HG02588 (cell line): ENCODE data around the gene GNGT2.

ENCODE experiments used
- ATAC-seq: cut with Tn5 transposase; IDR thresholded peaks from one replicate; pipeline ENCODE4 v1.9.1; 2021; ENCODE audit warnings: mild to moderate bottlenecking, moderate library complexity; ENCODE audit not compliant: unreplicated experiment

GNGT2 gene

DNA sequence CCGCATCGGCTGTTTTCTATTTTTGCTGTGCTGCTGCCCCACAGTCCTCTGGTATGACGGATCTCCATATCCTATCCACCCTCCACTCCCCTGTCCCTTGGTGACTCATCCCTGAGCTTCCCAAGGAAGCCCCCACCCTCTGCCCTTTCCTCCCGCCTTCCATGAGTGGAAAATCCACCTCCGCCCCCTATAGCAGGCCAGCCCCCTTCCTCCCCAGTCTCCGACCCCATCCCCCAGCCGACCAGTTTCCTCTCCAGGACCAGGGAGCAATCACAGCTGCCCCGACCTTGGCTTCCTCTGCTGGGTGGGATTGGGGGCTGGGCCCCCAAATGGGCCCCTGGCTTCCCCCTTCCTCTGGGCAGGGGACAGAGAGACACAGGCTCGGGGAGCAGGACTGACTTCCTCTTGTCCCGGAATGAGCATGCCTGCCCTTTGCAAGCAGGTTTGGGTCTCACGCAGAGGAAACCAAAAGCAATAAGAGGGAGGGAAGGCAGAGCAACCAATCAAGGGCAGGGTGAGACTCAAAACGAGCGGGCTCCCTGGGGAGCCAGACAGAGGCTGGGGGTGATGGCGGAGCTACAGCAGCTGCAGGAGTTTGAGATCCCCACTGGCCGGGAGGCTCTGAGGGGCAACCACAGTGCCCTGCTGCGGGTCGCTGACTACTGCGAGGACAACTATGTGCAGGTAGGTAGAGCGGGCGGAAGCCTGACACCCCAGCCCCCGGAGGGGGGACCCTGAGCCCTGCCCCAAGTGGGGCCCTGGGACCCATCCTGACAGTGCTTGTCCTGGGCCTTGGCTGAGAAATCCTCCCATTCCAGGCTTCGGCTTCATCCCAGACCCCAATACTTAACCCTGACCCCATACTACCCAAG, at the start of gene GNGT2, which contains the start of gene ABI3:
TSS of gene GNGT2 (minus strand) at position 417 of the 872 bp plus-strand sequence. CDS start 3,152 bp downstream, outside the sequence.
TSS of gene ABI3 (plus strand) at position 550 of the 872 bp plus-strand sequence. CDS start at position 568, 18 bp downstream.
- ATAC-seq: peak; percentile 81

DNA sequence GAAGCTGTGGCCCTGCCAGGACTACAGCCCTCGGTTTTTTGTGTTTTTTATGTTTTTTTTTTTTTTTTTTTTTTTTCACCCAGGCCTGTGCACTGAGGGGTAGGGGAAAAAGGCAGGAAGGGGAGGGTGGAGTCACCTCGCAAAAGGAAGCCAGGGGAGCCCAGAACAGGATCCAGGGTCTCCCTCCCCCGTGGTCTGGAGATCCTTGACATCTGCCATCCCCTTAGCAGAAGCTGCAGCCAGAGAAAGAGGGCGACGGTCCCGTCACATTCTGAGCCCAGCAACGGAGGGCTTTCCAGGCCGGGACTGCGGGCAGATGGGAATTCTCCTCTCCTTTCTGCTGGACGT, 49.3 kb upstream of the GNGT2 start:
- ATAC-seq: no peak

DNA sequence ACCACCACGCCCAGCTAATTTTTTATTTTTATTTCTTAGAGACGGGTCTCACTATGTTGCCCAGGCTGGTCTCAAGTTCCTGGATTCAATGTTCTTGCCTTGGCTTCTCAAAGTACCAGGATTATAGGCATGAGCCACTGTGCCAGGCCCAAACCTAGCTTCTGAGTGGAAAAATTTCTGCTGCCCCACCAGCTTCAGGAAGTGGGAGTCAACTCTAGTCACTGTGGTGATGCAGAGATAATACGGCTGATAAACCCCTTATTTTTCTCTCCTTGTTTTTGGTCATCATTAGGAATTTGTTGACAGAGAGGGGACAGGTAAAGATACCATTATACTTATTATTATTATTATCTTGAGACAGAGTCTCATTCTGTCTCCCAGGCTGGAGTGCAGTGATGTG, 48.0 kb upstream of the GNGT2 start:
- no peak for ATAC-seq

DNA sequence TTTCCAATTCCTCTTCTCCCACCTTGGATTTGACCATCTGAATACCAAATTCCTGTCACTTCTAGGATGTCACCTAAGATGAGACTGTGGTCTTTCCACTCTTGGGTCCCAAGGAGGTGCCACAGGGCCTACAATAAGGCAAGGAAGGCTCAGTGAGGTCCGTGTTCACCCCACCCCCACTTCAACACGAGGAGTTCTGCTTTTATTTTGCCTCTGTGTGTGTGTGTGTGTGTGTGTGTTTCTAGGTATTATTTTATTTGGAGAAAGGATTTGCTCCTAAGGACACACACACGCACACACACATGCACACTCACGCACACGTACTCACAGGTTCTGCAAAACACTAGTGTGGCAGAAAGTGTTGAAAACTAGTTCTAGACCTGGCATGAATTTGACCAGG, 44.8 kb upstream of the GNGT2 start:
- no peak for ATAC-seq

DNA sequence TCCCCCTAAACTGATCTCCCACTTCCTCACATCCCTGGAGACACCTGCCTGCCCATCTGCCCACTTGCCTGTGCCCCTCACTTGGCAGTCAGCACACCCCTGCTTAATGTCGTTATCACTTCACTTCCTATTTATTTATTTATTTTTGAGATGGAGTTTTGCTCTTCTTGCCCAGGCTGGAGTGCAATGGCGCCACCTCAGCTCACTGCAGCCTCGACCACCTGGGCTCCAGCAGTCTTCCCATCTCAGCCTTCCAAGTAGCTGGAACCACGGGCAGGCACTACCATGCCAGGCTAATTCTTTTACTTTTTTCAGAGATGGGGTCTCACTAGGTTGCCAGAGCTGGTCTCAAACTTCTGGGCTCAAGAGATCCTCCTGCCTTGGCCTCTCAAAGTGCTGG, 43.7 kb upstream of the GNGT2 start:
- ATAC-seq: no peak

- no peak for ATAC-seq
Observed at GRCh38 chr17:49252148-49252695, 41.8 kb upstream of the GNGT2 start.

GRCh38 chr17:49249890-49250522, 39.6 kb upstream of the GNGT2 start:
- ATAC-seq: no peak

DNA sequence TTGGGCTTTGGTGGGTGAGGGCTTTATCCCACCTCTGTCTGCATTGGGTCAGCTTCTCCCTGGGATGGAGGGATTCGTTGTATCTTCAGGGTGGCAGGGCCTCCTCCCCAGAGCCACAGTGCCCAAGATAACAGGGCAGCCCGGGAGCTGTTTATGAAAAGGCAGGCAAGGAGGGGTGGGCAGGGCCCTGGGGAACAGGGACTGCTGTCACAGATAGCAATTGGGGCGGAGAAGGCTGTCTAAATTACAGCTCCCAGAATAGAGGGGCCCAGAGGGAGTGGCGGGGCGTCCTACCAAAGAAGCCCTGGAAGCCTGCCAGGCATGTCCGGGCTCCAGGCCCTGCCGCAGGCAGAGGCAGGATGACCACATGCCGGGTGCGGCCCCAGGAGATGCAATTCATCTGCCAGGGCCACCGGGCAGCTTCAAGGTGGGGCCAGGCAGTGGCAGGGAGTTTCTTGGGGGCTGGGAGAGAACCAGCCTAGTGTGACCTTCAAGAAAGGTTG, 39.0 kb upstream of the GNGT2 start:
- ATAC-seq: no peak

GRCh38 chr17:49247944-49248343, 37.6 kb upstream of the GNGT2 start:
- no peak for ATAC-seq

- no peak for ATAC-seq
Observed at GRCh38 chr17:49244839-49245238, 34.5 kb upstream of the GNGT2 start.

DNA sequence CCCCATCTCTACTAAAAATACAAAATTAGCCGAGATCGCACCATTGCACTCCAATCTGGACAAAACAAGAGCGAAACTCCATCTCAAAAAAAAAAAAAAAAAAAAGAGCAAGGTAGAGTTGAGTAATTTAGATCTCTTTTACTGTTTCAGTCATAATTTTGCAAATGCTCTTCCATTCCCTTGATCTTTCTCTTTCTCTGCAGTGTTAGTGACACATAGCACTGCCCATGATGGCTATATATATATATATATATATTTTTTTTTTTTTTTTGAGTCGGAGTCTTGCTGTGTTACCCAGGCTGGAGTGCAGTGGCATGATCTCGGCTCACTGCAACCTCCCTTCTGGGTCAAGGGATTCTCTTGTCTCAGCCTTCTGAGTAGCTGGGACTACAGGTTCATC, 32.4 kb upstream of the GNGT2 start:
- ATAC-seq: no peak

- no peak for ATAC-seq
Observed at GRCh38 chr17:49241692-49242397, 31.5 kb upstream of the GNGT2 start.

DNA sequence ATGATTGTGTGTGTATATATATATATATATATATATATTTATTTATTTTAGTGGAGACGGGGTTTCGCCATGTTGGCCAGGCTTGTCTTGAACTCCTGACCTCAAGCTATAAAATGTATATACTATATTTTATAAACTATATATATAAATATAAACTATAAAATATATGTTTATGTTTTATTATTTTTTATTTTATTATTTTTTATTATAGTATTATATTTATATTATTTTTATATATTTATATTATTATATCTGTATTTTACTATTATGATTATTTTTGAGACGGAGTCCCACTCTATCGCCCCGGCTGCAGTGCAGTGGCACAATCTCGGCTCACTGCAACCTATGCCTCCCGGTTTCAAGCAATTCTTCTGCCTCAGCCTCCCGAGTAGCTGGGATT, 30.7 kb upstream of the GNGT2 start:
- no peak for ATAC-seq

DNA sequence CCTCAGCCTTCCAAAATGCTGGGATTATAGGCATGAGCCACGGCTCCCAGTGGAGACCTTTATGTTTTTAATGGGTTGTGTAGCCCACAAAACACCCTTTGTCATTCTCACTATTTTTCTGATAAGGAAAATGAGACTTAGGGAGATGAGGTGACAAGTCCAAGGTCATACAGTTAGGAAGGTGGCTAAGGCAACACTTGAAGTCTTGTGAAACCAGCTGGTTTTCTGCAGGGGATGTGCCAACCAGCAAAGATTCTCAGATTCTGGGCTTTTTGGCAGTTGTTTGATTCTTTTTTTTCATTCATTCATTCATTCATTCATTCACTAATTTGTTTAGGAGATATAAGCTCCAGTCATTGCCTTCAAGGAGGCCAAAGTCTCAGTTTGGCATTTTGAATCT, 30.2 kb upstream of the GNGT2 start:
- no peak for ATAC-seq

GRCh38 chr17:49239963-49240362, 29.6 kb upstream of the GNGT2 start:
- ATAC-seq: no peak

DNA sequence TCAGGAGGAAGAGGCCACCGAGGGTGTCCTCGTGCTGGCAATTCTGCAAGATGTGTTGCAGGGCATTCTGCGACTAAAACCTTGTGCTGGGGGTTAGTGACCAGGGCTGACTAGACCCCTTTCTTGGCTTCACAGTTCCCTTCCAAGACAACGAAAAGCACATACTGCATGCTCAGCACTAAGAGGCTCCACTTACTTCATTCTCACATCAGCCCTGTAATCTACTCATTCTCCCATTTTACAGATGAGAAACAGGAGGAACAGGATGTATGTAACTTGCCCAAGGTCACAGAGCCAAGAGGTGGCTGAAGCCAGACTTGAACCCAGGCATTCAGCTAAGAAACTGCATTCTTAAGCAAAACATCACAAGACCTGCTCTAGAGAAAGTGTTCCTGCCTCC, 25.5 kb upstream of the GNGT2 start:
- ATAC-seq: no peak

DNA sequence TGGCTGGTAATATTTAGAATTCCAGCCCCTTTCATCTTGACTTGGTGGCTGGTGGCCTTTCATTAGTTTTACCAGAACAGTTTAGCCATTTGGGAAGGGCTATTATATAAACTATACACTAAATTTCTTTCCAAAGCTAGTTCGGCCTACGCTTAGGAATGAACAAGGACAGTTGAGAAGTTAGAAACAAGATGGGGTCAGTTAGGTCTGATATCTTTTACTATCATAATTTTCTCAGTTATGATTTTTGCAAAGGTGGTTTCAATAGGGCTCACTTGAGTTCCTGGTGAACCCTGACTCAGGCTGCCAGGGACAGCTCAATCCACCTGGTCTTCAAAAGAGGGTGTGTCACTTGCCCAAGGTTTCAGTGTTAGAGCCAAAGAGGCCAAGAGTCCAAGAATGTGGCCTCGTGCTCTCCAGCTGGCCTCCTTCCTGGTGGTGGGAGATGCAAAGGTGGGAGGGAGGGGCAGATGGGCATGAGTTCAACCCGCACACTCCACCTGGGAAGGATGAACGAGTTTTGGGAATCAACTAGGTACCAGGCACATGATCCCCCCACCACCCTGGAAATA, 24.2 kb upstream of the GNGT2 start:
- ATAC-seq: no peak

DNA sequence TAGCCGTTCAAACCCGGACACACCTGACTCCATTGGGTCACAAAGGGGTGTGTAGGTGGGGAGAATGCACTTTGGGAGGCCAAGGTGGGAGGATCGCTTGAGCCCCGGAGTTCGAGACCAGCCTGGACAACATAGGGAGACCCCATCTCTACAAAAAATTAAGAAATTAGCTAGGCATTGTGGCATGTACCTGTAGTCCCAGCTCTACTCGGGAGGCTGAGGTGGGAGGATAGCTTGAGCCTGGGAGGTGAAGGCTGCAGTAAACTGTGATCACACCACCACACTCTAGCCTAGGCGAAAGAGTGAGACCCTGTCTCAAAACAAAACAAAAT, 21.2 kb upstream of the GNGT2 start:
- ATAC-seq: no peak

GRCh38 chr17:49230636-49231562, 20.5 kb upstream of the GNGT2 start, which contains the start of gene PHOSPHO1:
Gene PHOSPHO1 (minus strand): TSS chr17:49230787. CDS start chr17:49226691, 4,096 bp downstream.
- peak; percentile 84 for ATAC-seq
